Heart right ventricle (tissue), 16 donors: ENCODE data around the gene ZFP42. TPM values are rescaled to one million over a fixed set of nuclear protein-coding genes. Genes with fewer than 3 reads are reported as not detected.
"Not testable (repeated sequence)": the region's sequence is repeated elsewhere in the genome, so short reads cannot be mapped to it uniquely, and the experiment has no call there.

Experiments used
- ATAC-seq, 8 donors: fragments of 200-7000 bp; cut with Tn5 transposase; one replicate each; pipeline ENCODE4 v1.9.1; 2020; ENCODE audit warnings: mild to moderate bottlenecking in 8 of 8, moderate library complexity in 8 of 8, moderate number of reproducible peaks in 1 of 8
- DNase-seq, 2 donors: peaks; one replicate each; pipeline ENCODE4 v3.0.0-alpha.2; 2020
- H3K27ac ChIP-seq, 10 donors: fragments of 200-600 bp; sonication (generic) in 2 of 10; one replicate each; pipeline versions ENCODE4 v1.5.0 to v1.8.0; 2020 to 2022; ENCODE audit warnings: mild to moderate bottlenecking in 3 of 10
- H3K27me3 ChIP-seq, 7 donors: fragments of 200-600 bp; one replicate each; pipeline ENCODE4 v1.8.0; 2021 to 2022; ENCODE audit warnings: mild to moderate bottlenecking in 2 of 7
- H3K36me3 ChIP-seq, 9 donors: fragments of 200-600 bp; sonication (generic) in 1 of 9; one replicate each; pipeline versions ENCODE4 v1.5.0 to v1.8.0; 2020 to 2022; ENCODE audit warnings: mild to moderate bottlenecking in 2 of 9
- H3K4me1 ChIP-seq, 9 donors: fragments of 200-600 bp; sonication (generic) in 1 of 9; one replicate each; pipeline versions ENCODE4 v1.5.0 to v1.8.0; 2020 to 2022; ENCODE audit warnings: mild to moderate bottlenecking in 4 of 9
- H3K4me3 ChIP-seq, 10 donors: fragments of 200-600 bp; sonication (generic) in 2 of 10; one replicate each; pipeline versions ENCODE4 v1.5.0 to v1.8.0; 2020 to 2022; ENCODE audit warnings: mild to moderate bottlenecking in 7 of 10, moderate library complexity in 2 of 10
- H3K9me3 ChIP-seq, 11 donors: fragments of 200-600 bp in 10 of 11; sonication (generic) in 2 of 11; one replicate each; pipeline versions ENCODE4 v1.5.0 to v1.8.0; 2013 to 2022; ENCODE audit warnings: mild to moderate bottlenecking in 2 of 11, control low read depth in 1 of 11, moderate library complexity in 1 of 11
- WGBS, 2 donors: extraction: QIAGEN DNeasy Blood & Tissue Kit; methylation state at CpG; one replicate each; pipeline ENCODE4 v1.1.7; 2013; ENCODE audit warnings: inconsistent platforms in 1 of 2; 5-methylcytosine and 5-hydroxymethylcytosine counted together
- intact Hi-C, 10 donors: fragments of 100-400 bp; cut with DNase I; formaldehyde crosslinking; loops; one replicate each; pipeline versions ENCODE4 v1.11.1 to v1.14.2; 2022
- polyA plus RNA-seq, 2 donors: library from polyadenylated mRNA; stranded (reverse); fragments of 200-250 nt; gene quantifications; one replicate each; pipeline ENCODE4 v1.2.3, GENCODE V29; 2013
- total RNA-seq, 10 donors: library from RNA; stranded (reverse); fragmentation: NEBNext Ultra II Directional in 3 of 10; extraction: Animal tissue kit (Norgen Biotek cat#: 25700) in 3 of 10; gene quantifications; one replicate each; pipeline versions ENCODE4 v1.2.1 to v1.2.4, GENCODE V29; 2021 to 2023
- TF ChIP-seq, protein P1 (sequence below), 9 donors: fragments of 200-600 bp; sonication (generic) in 2 of 9; IDR thresholded peaks; one replicate each; pipeline versions ENCODE4 v1.5.0 to v1.8.0; 2021 to 2022; ENCODE audit warnings: antibody characterized with exemption in 9 of 9, mild to moderate bottlenecking in 5 of 9, moderate library complexity in 1 of 9
- donor health status: Arrhythmogenic right ventricular cardiomyopathy.
- donor health status: ischemic (EF 13 %, LVEDD 7.1; RV severe dilation, severe dysfunction).
- donor health status: healthy with polysubstance abuse.
- donor health status: DM: no; HTN: yes; CAD: no.
- donor health status: DM: no; HTN: no; CAD: no.
- donor health status: ischemic (EF 25% LVEDD 6.9; RV normal size, moderate dysfunction).
- donor health status: ischemic (EF 25% LVEDD 5.7; RV mildly dilated, moderate dysfunction).
- donor health status: healthy.
- donor health status: DM: yes; HTN: yes; CAD: no.
- donor health status: Ischemic cardiomyopathy.
- donor health status: ischemic (EF 35%, LVEDD 5.7; RV mildly dilated, moderate dysfunction).
- donor health status: nonischemic (EF 11% LVEDD 7.7; RV severe dilation, severe dysfunction).
- donor health status: DM: yes; HTN: yes; CAD: no.
- donor health status: PGD.
- donor health status: ischemic (EF 29% LVEDD 5.4; RV normal size, mild dysfunction).
- donor health status: nonischemic (EF 23%, LVEDD 6.1; RV moderate dilation, normal function).

ZFP42 gene
- total and polyA plus RNA-seq, 12 donors = 0.09 TPM; not detected in 11

DNA sequence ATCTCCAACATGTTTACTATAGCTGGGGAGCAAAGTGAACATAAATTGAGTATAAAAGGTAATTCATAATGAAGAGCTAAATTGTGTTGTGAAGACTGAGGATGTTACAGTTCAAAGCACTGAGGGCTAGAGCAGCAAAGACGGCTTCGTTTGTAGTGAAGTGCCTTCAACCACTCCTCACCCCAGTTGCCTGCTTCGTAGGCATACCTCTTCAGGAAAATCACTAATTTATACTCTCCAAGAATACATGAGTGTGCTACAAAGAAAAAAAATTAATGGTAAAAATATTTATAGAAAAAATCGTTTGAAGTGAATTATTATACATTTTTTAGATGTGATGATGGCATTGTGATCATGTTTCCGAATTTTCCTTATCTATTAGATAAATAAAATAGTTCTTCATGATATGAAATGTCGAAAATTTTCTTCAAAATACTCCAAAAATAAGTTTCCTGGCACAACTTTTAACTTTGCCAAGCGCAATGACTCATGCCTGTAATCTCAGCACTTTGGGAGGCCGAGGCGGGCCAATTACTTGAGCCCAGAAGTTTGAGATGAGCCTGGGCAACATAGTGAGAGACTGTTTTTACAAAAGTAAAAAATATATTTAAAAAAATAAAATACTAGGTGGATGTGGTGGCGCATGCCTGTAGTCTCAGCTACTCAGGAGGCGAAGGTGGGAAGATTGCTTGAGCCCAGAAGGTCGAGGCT lies 41.6 kb downstream of the ZFP42 start:
- ATAC-seq (no peak), DNase-seq (no peak)
- no peaks in the 10 kb centered on the region for H3K36me3 ChIP-seq
- WGBS, 2 donors = 67 to 76% methylated on average over 12 of the region's 12 CpGs
- H3K9me3 ChIP-seq = peaks cover 0 to 13% (median 0%) of the 10 kb centered on the region in 11 donors
- H3K4me1 ChIP-seq = no peaks in the 10 kb centered on the region
- no peak overlapping the region for H3K4me3 ChIP-seq
- TF ChIP-seq, protein P1, sequence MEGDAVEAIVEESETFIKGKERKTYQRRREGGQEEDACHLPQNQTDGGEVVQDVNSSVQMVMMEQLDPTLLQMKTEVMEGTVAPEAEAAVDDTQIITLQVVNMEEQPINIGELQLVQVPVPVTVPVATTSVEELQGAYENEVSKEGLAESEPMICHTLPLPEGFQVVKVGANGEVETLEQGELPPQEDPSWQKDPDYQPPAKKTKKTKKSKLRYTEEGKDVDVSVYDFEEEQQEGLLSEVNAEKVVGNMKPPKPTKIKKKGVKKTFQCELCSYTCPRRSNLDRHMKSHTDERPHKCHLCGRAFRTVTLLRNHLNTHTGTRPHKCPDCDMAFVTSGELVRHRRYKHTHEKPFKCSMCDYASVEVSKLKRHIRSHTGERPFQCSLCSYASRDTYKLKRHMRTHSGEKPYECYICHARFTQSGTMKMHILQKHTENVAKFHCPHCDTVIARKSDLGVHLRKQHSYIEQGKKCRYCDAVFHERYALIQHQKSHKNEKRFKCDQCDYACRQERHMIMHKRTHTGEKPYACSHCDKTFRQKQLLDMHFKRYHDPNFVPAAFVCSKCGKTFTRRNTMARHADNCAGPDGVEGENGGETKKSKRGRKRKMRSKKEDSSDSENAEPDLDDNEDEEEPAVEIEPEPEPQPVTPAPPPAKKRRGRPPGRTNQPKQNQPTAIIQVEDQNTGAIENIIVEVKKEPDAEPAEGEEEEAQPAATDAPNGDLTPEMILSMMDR (IDR thresholded peaks at IDR 0.05) = no peak
- intact Hi-C loops = no loop called here
- peaks cover 0 to 24% (median 10%) of the 10 kb centered on the region in 7 donors for H3K27me3 ChIP-seq
- H3K27ac ChIP-seq = no peak overlapping the region

DNA sequence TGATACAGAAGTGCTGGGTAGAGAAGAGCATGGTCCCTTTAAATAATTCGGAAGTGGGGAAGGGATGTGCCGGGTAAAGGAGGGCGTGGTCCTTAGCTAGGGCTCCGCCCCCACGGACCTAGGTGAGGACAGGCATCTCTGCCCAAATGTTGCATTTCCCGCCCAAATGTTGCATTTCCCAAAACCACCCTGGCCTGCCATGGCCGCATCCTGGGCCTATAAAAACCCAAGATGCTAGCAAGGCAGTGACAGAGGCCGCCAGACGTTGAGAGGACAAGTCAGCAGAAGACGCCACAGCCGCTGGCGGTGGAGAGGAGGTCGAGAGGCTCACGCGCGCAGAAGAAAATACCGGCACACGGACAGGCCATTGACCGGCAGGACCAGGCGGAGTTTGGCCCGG lies 46.1 kb downstream of the ZFP42 start:
- ATAC-seq = no peak
- Histone ChIP-seq H3K27me3 (peaks cover 0 to 15% (median 0%) of the 10 kb centered on the region in 7 donors), H3K36me3 (no peaks in the 10 kb centered on the region), H3K27ac (no peak overlapping the region), H3K4me1 (no peaks in the 10 kb centered on the region), H3K4me3 (no peak overlapping the region), H3K9me3 (peaks cover 0 to 11% (median 0%) of the 10 kb centered on the region in 11 donors)
- TF ChIP-seq, protein P1 (IDR thresholded peaks at IDR 0.05) = no peak
- DNase-seq = no peak
- 73 to 78% methylated on average over 21 of the region's 21 CpGs for WGBS, 2 donors
- intact Hi-C loops = no loop called here

DNA sequence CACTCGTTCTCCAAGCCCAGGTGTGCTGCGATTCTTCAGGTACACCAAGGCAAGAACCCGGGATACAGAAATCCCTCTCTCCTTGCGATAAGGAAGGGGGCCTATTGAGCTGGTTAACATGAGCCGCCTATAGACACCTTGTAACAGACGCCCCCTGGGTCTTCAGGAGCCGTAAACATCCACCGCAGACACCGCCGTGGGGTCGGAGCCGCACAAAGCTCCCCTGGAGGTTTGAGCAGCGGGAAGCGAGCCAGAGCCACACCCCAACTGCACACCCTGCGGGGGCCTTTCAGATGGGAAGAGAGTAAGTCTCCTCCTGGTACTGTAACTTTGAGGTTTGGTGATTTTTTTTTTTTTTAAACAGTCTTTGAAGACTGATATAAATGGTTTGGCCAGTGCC lies 46.6 kb downstream of the ZFP42 start:
- 53 to 66% methylated on average over 15 of the region's 15 CpGs for WGBS, 2 donors
- no peaks in the 10 kb centered on the region for H3K4me1 ChIP-seq
- intact Hi-C loops = no loop called here
- H3K4me3 ChIP-seq = no peak overlapping the region
- DNase-seq = no peak
- ATAC-seq = no peak
- H3K9me3 ChIP-seq = peaks cover 0 to 11% (median 0%) of the 10 kb centered on the region in 11 donors
- no peak overlapping the region for H3K27ac ChIP-seq
- peaks cover 0 to 15% (median 0%) of the 10 kb centered on the region in 7 donors for H3K27me3 ChIP-seq
- TF ChIP-seq, protein P1 (IDR thresholded peaks at IDR 0.05) = no peak
- no peaks in the 10 kb centered on the region for H3K36me3 ChIP-seq

DNA sequence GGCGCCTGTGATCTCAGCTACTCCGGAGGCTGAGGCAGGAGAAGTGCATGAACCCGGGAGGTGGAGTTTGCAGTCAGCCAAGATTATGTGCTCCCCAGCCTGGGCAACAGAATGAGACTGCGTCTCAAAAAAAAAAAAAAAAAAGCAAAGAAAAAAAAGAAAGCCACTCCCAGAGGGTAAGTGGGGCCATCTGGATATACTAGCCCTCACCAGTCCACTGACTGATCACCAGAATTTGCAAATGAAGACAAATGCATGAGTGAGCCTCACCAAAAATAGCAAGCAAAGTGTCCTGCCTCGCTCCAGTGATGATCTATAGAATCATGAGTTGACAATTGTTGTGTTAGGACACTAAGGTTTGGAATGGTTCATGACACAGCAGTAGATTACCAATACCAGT lies 47.6 kb downstream of the ZFP42 start:
- H3K4me3 ChIP-seq = no peak overlapping the region
- no peak for ATAC-seq
- H3K36me3 ChIP-seq = no peaks in the 10 kb centered on the region
- TF ChIP-seq, protein P1 (IDR thresholded peaks at IDR 0.05) = no peak
- peaks cover 0 to 15% (median 0%) of the 10 kb centered on the region in 7 donors for H3K27me3 ChIP-seq
- peaks cover 0 to 11% (median 0%) of the 10 kb centered on the region in 11 donors for H3K9me3 ChIP-seq
- no peak overlapping the region for H3K27ac ChIP-seq
- WGBS, 2 donors = 91 to 93% methylated on average over 5 of the region's 5 CpGs
- no peaks in the 10 kb centered on the region for H3K4me1 ChIP-seq
- no peak for DNase-seq
- intact Hi-C loops = no loop called here

DNA sequence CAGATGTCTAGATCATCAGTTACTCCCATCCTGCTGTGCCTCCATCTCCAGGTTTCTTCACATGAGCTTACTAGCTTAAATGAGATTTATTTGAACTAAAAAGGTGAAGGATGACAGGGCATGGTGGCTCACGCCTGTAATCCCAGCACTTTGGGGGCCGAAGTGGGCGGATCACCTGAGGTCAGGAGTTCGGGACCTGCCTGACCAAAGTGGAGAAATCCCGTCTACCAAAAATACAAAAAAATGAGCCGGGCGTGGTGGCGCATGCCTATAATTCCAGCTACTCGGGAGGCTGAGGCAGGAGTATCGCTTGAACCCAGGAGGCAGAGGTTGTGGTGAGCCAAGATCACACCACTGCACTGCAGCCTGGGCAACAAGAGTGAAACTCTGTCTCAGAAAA lies 49.9 kb downstream of the ZFP42 start:
- WGBS, 2 donors = 93 to 94% methylated on average over 10 of the region's 10 CpGs
- ATAC-seq, DNase-seq: not testable (repeated sequence)

More for the DNA sequence above, 49.9 kb downstream of the ZFP42 start:
- H3K4me1 ChIP-seq, intact Hi-C loops, H3K4me3 ChIP-seq, H3K36me3 ChIP-seq, H3K27ac ChIP-seq: not testable (repeated sequence)
- H3K27me3 ChIP-seq = peaks cover 0 to 11% (median 0%) of the 10 kb centered on the region in 7 donors
- peaks cover 0 to 11% (median 0%) of the 10 kb centered on the region in 11 donors for H3K9me3 ChIP-seq
